Stimulated activated CD8-positive, alpha-beta memory T cell treated with anti-CD3 and anti-CD28 coated beads, Interleukin-15, amount 100 ng/mL, for 4 hours (primary cell): Measurements from ENCODE around the gene NXNL2.

ENCODE experiments used
- DNase-seq, 2 donors: peaks; one replicate each; pipeline ENCODE4 v3.0.0-alpha.2; 2020; ENCODE audit warnings: low read depth in 2 of 2

Gene NXNL2

GRCh38 chr9:88531920-88532698, 2.9 kb upstream of the NXNL2 start:
- no peak for DNase-seq

DNA sequence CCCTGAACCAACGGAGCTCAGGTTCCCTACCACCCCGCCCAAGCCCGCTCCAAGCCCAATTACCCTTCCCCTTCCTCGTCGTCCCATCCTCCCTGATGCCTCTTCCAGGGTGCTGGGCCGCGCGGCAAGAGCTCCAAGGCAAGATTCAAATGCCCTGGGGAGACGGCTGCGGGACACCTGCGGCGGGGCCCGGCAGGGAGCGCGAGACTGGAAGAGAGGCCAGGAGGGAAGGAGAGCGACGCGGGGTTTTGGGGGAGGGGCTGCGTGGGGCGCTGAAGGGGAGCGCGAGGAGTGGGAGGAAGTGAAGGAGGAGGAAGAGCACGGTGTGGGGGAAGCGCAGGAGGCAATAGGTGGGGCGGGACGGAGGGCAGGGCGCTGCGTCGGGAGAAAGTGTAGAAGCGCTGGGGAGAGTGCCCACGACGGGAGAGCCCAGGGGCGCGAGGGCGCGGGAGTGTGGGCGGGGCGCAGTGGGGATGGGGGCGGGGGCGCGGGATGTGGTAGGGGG, 975 bp upstream of the NXNL2 start:
- no peak for DNase-seq

DNA sequence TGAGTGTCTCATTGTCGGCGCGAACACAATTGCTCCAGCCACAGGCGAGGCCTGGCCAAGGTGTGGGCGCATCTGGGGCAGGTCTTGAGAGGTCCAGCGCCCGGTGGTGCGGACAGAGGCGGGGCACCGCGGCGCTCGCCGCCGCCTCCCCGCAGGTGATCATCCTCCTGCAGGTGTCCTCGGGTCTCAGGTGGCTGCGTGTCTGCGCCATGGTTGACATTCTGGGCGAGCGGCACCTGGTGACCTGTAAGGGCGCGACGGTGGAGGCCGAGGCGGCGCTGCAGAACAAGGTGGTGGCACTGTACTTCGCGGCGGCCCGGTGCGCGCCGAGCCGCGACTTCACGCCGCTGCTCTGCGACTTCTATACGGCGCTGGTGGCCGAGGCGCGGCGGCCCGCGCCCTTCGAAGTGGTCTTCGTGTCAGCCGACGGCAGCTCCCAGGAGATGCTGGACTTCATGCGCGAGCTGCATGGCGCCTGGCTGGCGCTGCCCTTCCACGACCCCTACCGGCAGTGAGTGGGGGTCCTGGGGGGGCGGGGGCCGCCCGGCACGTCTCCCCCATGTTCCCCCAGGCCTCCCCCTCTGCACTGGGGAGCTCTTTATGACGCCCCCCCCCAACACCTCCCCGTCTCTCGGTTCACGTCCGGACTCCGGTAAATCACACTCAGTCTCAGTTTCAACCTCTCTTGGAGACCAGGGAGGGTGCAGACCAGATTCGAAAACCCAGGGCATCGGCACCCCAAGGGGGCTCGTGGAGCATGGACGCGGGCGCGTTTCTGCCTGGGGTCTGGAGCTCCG, 446 bp downstream of the NXNL2 start:
- no peak for DNase-seq

DNA sequence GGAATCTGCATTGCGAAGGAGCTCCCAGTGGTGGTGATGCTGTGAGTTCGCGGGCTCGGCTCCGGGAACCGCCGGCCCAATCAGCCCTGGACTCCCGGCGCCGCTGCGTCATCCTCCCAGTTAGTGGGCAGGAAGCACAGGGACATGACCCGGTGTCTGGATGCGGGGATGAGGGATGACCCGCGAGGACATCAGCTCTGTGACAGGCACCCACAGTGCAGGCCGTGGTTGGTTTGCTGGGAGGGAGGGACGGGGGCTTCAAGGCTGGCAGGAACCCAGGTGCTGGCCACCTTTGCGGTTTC, 996 bp downstream of the NXNL2 start:
- DNase-seq: no peak

DNA sequence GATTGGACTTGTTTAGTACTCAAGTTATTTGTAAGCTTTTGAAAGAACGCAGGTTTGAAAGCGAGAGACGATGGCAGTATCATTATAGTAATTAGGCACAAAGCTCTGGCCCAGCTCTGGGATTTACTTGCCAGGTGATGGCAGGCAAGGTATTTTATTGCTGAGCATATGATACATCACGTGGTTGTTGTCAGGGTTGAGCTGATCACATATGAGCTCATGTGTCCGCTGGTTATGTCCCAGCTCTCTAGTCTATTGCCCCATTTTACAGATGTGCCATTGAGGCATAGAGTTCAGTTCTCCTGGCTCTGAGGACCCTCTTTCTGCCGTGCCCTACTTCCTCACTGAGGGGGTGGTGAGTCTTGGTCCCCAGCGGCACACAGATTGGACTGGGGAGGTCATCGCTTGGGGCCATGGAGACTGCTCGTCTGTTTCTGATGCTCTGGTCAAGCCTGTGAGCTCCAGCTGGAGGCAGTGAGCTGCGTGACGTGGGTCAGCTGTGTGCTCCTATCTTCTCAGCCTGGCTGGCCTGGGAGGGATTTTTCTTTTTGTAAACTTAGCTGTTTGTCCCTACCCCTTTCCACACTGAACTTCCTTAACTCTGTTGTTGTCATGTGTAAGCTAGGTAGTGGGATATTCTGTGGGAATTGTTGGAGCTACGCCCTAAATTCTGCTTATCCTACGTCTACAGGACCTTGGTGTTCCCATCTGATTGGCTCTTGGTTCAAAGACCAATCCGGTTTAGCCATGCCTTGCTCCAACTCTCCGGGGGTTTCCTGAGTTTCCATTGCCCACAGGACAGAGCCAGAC, 2.2 kb downstream of the NXNL2 start:
- no peak for DNase-seq

GRCh38 chr9:88537761-88538091, 2.7 kb downstream of the NXNL2 start:
- DNase-seq: no peak

DNA sequence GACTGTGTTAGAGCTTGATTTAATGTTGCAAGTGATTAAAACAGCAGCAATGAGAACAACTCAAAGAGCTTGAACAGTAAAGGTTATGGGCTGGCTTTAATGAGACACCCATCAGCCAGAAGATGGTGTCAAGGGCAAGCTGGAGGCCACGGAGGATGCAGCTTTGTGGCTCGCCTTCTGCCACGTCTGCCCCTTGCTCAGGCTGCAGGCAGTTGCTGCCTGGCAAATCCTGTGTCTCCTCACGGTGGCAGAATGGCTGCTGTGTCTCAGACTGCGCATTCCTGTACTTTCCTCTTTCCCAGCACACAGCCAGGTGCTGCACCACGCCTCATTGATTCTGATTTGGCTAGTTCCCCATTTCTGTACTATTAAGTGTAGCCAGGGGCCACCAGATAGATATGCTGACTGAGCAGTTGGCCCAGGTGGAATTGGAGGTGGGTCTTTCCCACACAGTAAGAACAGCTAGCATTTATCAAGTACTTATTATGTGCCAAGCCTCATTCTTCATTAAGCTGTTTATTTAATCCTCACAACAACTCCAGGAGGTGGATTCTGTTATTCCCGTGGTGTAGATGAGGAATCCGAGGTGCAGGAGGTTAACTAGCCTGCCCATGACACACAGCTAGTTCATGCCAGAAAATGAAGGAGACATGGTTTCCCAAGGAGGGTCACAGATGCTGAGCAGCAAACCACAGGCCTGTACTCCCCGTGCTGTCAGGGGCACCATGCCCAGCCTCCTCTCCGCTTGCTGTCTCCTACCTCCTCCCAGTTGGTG, 3.5 kb downstream of the NXNL2 start:
- DNase-seq: no peak

- DNase-seq: no peak
Measured at GRCh38 chr9:88539246-88539645, 4.3 kb downstream of the NXNL2 start.

DNA sequence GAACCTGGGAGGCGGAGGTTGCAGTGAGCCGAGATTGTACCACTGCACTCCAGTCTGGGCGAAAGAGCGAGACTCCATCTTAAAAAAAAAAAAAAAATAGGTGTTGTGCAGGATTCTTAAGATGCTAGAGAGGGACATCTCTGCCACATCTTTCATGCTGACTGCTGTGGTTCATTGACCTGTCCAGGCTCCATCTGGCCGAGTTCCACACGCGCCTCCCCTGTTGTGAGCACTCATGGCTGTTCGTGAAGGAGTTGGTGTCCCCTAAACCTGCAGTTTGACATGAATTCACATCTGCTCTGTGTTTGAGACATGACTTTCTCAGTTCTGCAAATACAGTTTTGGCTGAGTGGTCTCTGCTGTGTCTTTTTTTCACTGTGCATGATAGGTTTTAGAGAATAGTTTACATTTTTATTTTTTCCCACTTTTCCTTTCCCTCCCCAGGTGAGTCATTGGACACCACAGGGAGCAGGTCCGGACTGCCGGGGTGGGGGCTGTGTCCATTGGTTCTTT, 5.3 kb downstream of the NXNL2 start:
- no peak for DNase-seq

GRCh38 chr9:88544245-88544644, 9.3 kb downstream of the NXNL2 start:
- no peak for DNase-seq

DNA sequence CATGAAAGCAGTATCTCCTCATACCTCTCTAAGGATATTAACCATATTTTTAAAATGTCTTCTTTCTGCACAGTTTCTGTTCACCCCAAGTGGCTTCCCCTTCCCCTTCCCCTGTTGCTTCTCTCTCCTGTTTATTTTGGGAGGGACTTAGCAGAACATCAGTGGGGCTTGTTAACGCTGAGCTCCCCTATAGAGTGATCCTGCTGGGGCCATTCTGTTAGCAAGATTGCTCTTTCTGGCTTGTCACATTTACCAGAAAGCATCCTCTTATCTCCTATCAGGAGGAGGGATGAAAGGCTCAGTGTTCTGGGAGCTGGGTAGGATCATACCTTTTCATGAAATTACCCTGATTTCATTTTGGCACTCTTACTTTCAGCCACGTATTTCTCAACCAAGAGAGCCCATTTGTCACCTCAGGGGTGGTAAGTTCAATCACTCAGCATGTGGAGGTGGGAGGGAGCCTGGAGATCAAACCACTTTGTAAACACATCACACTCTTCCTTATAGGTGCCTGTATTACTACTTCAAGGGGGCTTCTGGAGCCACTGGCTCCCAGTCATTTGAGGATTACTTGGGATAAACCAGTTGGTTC, 16.7 kb downstream of the NXNL2 start:
- DNase-seq: no peak

- DNase-seq: no peak
Measured at GRCh38 chr9:88553350-88553749, 18.4 kb downstream of the NXNL2 start.

DNA sequence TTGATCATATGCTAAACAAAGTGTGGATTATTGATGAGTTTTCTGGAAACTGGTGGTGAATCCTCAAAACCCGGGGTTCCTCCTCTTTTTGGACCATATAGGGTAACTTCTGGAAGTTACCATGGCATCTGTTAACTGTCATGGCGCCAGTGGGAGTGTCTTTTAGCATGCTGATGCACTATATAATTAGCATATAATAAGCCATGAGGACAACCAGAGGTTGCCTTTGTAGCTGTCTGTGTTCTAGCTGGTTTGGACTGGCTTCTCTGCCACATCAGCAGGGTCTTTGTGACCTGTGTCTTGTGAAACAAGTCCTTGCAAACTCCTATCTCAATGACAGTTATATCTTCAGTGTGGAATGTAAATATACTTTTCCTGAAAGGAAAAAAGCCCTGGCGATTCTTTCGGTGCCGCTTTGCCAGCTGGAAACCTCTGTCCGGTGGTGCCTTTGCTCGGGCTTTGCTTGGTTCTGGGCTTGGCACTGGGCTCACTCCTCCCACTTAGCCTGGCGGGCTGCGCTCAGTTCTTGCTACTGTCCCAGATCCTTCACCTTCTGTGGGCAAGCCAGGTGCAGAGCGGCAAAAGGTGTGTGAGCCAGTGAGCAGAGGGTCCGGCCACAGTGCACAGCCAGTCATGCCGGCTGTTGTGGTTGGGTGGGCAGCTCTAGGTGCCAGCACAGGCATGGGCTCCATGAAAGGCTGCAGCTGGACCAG, 20.4 kb downstream of the NXNL2 start:
- no peak for DNase-seq

GRCh38 chr9:88559661-88560060, 24.7 kb downstream of the NXNL2 start:
- no peak for DNase-seq

GRCh38 chr9:88567870-88568269, 32.9 kb downstream of the NXNL2 start:
- DNase-seq: no peak

- no peak for DNase-seq
Measured at GRCh38 chr9:88571419-88571818, 36.4 kb downstream of the NXNL2 start.

DNA sequence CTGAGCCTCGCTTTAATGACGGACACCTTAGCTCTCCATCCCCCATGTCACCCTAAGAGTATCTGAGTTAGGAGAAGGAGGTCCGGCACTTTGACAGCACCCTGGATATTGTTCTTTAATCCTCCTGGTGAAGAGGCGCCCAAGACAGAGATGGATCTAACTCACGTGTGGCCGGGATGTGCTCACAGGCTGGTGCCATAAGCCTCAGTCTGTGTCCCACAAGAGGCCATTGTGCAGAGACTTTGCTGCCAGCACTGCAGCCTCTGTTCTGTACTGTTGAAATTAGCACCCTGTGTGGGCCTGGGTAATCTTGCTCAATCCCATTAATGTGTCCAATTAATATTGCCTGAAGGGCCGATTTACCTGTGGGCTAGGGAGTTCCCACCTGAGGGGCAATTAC, 37.7 kb downstream of the NXNL2 start:
- DNase-seq: no peak

- no peak for DNase-seq
Measured at GRCh38 chr9:88574953-88575352, 40.0 kb downstream of the NXNL2 start.

GRCh38 chr9:88577256-88578120, 42.5 kb downstream of the NXNL2 start:
- no peak for DNase-seq
